GM23338 (cell line): ENCODE data around the gene TMEM255B.

Experiments
- CREB1 ChIP-seq: fragments of 250-450 bp; sonication (Bioruptor Pico); IDR thresholded peaks from 2 replicates; pipeline ENCODE4 v1.5.0; 2020; ENCODE audit warnings: low read depth, mild to moderate bottlenecking, moderate library complexity
- EZH2 ChIP-seq: fragments of 200-600 bp; sonication (generic); IDR thresholded peaks from one replicate; pipeline ENCODE4 v1.8.0; 2017; ENCODE audit warnings: antibody characterized with exemption, mild to moderate bottlenecking, low read depth; ENCODE audit not compliant: unreplicated experiment
- JUNB ChIP-seq: IDR thresholded peaks from one replicate; pipeline ENCODE4 v1.6.1; 2016; ENCODE audit warnings: antibody characterized with exemption; ENCODE audit not compliant: unreplicated experiment
- POLR2AphosphoS5 ChIP-seq: IDR thresholded peaks from 2 replicates; pipeline ENCODE4 v1.6.1; 2016; ENCODE audit warnings: antibody characterized with exemption, low read depth
- TF ChIP-seq, protein P1 (sequence below), 2 experiments: fragments of 200-600 bp in 1 of 2; sonication (generic) in 1 of 2; conservative IDR thresholded peaks; 2 replicates each; pipeline versions ENCODE4 v1.5.1 to v1.6.1; 2016 to 2017; ENCODE audit warnings: antibody characterized with exemption in 2 of 2, low read depth in 2 of 2, mild to moderate bottlenecking in 2 of 2, moderate library complexity in 1 of 2
- TF ChIP-seq, protein P2 (sequence below): IDR thresholded peaks from one replicate; pipeline ENCODE4 v1.6.1; 2018; ENCODE audit warnings: antibody characterized with exemption; ENCODE audit not compliant: unreplicated experiment

- TF ChIP-seq, protein P1, sequence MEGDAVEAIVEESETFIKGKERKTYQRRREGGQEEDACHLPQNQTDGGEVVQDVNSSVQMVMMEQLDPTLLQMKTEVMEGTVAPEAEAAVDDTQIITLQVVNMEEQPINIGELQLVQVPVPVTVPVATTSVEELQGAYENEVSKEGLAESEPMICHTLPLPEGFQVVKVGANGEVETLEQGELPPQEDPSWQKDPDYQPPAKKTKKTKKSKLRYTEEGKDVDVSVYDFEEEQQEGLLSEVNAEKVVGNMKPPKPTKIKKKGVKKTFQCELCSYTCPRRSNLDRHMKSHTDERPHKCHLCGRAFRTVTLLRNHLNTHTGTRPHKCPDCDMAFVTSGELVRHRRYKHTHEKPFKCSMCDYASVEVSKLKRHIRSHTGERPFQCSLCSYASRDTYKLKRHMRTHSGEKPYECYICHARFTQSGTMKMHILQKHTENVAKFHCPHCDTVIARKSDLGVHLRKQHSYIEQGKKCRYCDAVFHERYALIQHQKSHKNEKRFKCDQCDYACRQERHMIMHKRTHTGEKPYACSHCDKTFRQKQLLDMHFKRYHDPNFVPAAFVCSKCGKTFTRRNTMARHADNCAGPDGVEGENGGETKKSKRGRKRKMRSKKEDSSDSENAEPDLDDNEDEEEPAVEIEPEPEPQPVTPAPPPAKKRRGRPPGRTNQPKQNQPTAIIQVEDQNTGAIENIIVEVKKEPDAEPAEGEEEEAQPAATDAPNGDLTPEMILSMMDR (conservative IDR thresholded peaks at IDR 0.05; ENCODE audit: low read depth in 2 of 2) = no peak
- no peak for TF ChIP-seq CREB1 (CRISPR knock-in tag)
- TF ChIP-seq EZH2 = no peak
- TF ChIP-seq JUNB = no peak
- TF ChIP-seq POLR2AphosphoS5 = no peak
- TF ChIP-seq, protein P2, sequence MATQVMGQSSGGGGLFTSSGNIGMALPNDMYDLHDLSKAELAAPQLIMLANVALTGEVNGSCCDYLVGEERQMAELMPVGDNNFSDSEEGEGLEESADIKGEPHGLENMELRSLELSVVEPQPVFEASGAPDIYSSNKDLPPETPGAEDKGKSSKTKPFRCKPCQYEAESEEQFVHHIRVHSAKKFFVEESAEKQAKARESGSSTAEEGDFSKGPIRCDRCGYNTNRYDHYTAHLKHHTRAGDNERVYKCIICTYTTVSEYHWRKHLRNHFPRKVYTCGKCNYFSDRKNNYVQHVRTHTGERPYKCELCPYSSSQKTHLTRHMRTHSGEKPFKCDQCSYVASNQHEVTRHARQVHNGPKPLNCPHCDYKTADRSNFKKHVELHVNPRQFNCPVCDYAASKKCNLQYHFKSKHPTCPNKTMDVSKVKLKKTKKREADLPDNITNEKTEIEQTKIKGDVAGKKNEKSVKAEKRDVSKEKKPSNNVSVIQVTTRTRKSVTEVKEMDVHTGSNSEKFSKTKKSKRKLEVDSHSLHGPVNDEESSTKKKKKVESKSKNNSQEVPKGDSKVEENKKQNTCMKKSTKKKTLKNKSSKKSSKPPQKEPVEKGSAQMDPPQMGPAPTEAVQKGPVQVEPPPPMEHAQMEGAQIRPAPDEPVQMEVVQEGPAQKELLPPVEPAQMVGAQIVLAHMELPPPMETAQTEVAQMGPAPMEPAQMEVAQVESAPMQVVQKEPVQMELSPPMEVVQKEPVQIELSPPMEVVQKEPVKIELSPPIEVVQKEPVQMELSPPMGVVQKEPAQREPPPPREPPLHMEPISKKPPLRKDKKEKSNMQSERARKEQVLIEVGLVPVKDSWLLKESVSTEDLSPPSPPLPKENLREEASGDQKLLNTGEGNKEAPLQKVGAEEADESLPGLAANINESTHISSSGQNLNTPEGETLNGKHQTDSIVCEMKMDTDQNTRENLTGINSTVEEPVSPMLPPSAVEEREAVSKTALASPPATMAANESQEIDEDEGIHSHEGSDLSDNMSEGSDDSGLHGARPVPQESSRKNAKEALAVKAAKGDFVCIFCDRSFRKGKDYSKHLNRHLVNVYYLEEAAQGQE = no peak
These were observed 87.8 kb downstream of the TMEM255B start for GRCh38 chr13:113846636-113847318.
